NB4 (cell line): ENCODE results near the gene GPHA2.

ENCODE experiments used
- DNase-seq: peaks from one replicate; pipeline ENCODE4 v3.0.0; 2010; ENCODE audit warnings: low read depth
- H3K4me3 ChIP-seq: one replicate; pipeline ENCODE4 v1.5.1; 2011; ENCODE audit warnings: mild to moderate bottlenecking, low read depth, low read length, moderate library complexity
- CTCF ChIP-seq: IDR thresholded peaks from one replicate; pipeline ENCODE4 v1.5.1; 2012; ENCODE audit warnings: low read depth, low read length
- MAX ChIP-seq: IDR thresholded peaks from 2 replicates; pipeline ENCODE4 v1.6.1; 2011; ENCODE audit warnings: low read depth, low read length
- MYC ChIP-seq: IDR thresholded peaks from 2 replicates; pipeline ENCODE4 v1.6.1; 2011; ENCODE audit warnings: low read depth, low read length
- POLR2A ChIP-seq: IDR thresholded peaks from 2 replicates; pipeline ENCODE4 v1.6.1; 2011; ENCODE audit warnings: mild to moderate bottlenecking; ENCODE audit not compliant: insufficient read length; ENCODE audit errors: extremely low read depth

Gene GPHA2

GRCh38 chr11:64969209-64969608, 33.5 kb upstream of the GPHA2 start:
- H3K4me3 ChIP-seq = no peak overlapping the region
- TF ChIP-seq CTCF = no peak
- no peak for TF ChIP-seq POLR2A
- TF ChIP-seq MYC = no peak
- no peak for TF ChIP-seq MAX
- no peak for DNase-seq

- TF ChIP-seq CTCF (no peak), MAX (no peak), MYC (no peak), POLR2A (no peak)
- DNase-seq = no peak
- no peak overlapping the region for H3K4me3 ChIP-seq
Observed at GRCh38 chr11:64967375-64967774, 31.7 kb upstream of the GPHA2 start.

GRCh38 chr11:64963072-64963631, 27.5 kb upstream of the GPHA2 start:
- no peak overlapping the region for H3K4me3 ChIP-seq
- TF ChIP-seq MAX (no peak), CTCF (no peak), MYC (no peak), POLR2A (no peak)
- no peak for DNase-seq

- H3K4me3 ChIP-seq = no peak overlapping the region
- TF ChIP-seq MAX (no peak), POLR2A (no peak), CTCF (no peak), MYC (no peak)
- DNase-seq = no peak
Observed at GRCh38 chr11:64960719-64961118, 25.0 kb upstream of the GPHA2 start.

GRCh38 chr11:64959498-64959897, 23.8 kb upstream of the GPHA2 start:
- H3K4me3 ChIP-seq = no peak overlapping the region
- TF ChIP-seq CTCF (no peak), MYC (no peak), MAX (no peak), POLR2A (no peak)
- DNase-seq = no peak

- no peak overlapping the region for H3K4me3 ChIP-seq
- TF ChIP-seq MYC (no peak), POLR2A (no peak)
Observed at GRCh38 chr11:64954201-64954600, 18.5 kb upstream of the GPHA2 start.

More at GRCh38 chr11:64954201-64954600, 18.5 kb upstream of the GPHA2 start:
- no peak for DNase-seq
